Astrocyte (in vitro differentiated cells and primary cell): ENCODE measurements around the gene RNPS1. TPM values are rescaled to one million over a fixed set of nuclear protein-coding genes. Genes with fewer than 3 reads are reported as not detected.

Experiments used
- DNase-seq: peaks from one replicate; pipeline ENCODE4 v3.0.0-alpha.2; 2010; ENCODE audit warnings: low read depth
- FAIRE-seq: peaks from 2 replicates; lab custom pipeline; 2011; peaks lifted over from hg19 to GRCh38; lab: Jason Lieb, UNC
- H2AFZ ChIP-seq: 2 replicates; pipeline ENCODE4 v1.6.0; 2012; ENCODE audit warnings: low read depth, low read length, inconsistent platforms
- H3K27ac ChIP-seq: 2 replicates; pipeline ENCODE4 v1.5.1; 2011; ENCODE audit warnings: low read depth, low read length, inconsistent platforms
- H3K27me3 ChIP-seq: 2 replicates; pipeline ENCODE4 v1.6.0; 2011; ENCODE audit warnings: low read length, inconsistent platforms; ENCODE audit not compliant: insufficient read depth
- H3K36me3 ChIP-seq: 2 replicates; pipeline ENCODE4 v1.5.1; 2011; ENCODE audit warnings: low read length, inconsistent platforms; ENCODE audit not compliant: insufficient read depth
- H3K4me1 ChIP-seq: 2 replicates; pipeline ENCODE4 v1.5.1; 2011; ENCODE audit warnings: low read length, inconsistent platforms; ENCODE audit not compliant: insufficient read depth
- H3K4me2 ChIP-seq: 2 replicates; pipeline ENCODE4 v1.6.0; 2012; ENCODE audit warnings: low read length, inconsistent platforms
- H3K4me3 ChIP-seq: 2 replicates; pipeline ENCODE4 v1.5.1; 2011; ENCODE audit warnings: low read depth, mild to moderate bottlenecking, low read length, inconsistent platforms; ENCODE audit not compliant: insufficient read depth
- H3K79me2 ChIP-seq: 2 replicates; pipeline ENCODE4 v1.6.0; 2012; ENCODE audit warnings: mild to moderate bottlenecking, low read length, inconsistent platforms; ENCODE audit not compliant: insufficient read depth
- H3K9ac ChIP-seq: 2 replicates; pipeline ENCODE4 v1.6.0; 2012; ENCODE audit warnings: mild to moderate bottlenecking, low read length, inconsistent platforms
- H3K9me3 ChIP-seq: 2 replicates; pipeline ENCODE4 v1.5.1; 2012; ENCODE audit warnings: low read depth, mild to moderate bottlenecking, low read length, inconsistent platforms; ENCODE audit not compliant: insufficient read depth
- H4K20me1 ChIP-seq: 2 replicates; pipeline ENCODE4 v1.6.0; 2012; ENCODE audit warnings: low read length, inconsistent platforms; ENCODE audit not compliant: insufficient read depth
- H3K27ac Mint-ChIP-seq: one replicate; pipeline ENCODE4 v1.8.0; 2021; ENCODE audit warnings: mild to moderate bottlenecking, mixed read lengths; ENCODE audit not compliant: unreplicated experiment
- H3K27me3 Mint-ChIP-seq: one replicate; pipeline ENCODE4 v1.8.0; 2021; ENCODE audit warnings: low read depth, mixed read lengths; ENCODE audit not compliant: unreplicated experiment
- H3K36me3 Mint-ChIP-seq: one replicate; pipeline ENCODE4 v1.8.0; 2021; ENCODE audit warnings: low read depth, mixed read lengths; ENCODE audit not compliant: unreplicated experiment
- H3K4me1 Mint-ChIP-seq: one replicate; pipeline ENCODE4 v1.8.0; 2021; ENCODE audit warnings: low read depth, mixed read lengths; ENCODE audit not compliant: unreplicated experiment
- H3K4me3 Mint-ChIP-seq: one replicate; pipeline ENCODE4 v1.8.0; 2021; ENCODE audit warnings: mild to moderate bottlenecking, moderate library complexity, mixed read lengths; ENCODE audit not compliant: unreplicated experiment
- H3K9me3 Mint-ChIP-seq: one replicate; pipeline ENCODE4 v1.8.0; 2021; ENCODE audit warnings: mild to moderate bottlenecking, mixed read lengths; ENCODE audit not compliant: unreplicated experiment
- CTCF ChIP-seq: IDR thresholded peaks from 2 replicates; pipeline ENCODE4 v1.5.1; 2011; ENCODE audit warnings: low read depth, mild to moderate bottlenecking, inconsistent platforms, low read length, moderate library complexity; ENCODE audit not compliant: insufficient read depth
- EZH2 ChIP-seq: IDR thresholded peaks from 2 replicates; pipeline ENCODE4 v1.6.1; 2012; ENCODE audit warnings: mild to moderate bottlenecking, low read length, inconsistent platforms; ENCODE audit not compliant: insufficient read depth
- total RNA-seq: library from RNA; stranded (reverse); gene quantifications from 2 replicates; pipeline ENCODE4 v1.2.1, GENCODE V29; 2021

RNPS1 gene
- total RNA-seq, 1 donor from 2014 or later: 209 TPM

GRCh38 chr16:2229091-2229490, 38.8 kb downstream of the RNPS1 start:
- no peaks in the 10 kb centered on the region for H3K27me3 ChIP-seq
- Mint-ChIP-seq H3K36me3 (peaks cover 6% of the 10 kb centered on the region), H3K27me3 (no peaks in the 10 kb centered on the region), H3K9me3 (no peaks in the 10 kb centered on the region), H3K4me1 (peaks cover 7% of the 10 kb centered on the region), H3K27ac (no peak overlapping the region), H3K4me3 (no peak overlapping the region)
- FAIRE-seq (no peak), DNase-seq (no peak)
- peaks cover 9% of the 10 kb centered on the region for H3K4me1 ChIP-seq
- peaks cover 46% of the 10 kb centered on the region for H3K79me2 ChIP-seq
- TF ChIP-seq CTCF: no peak
- no peak for TF ChIP-seq EZH2
- no peak overlapping the region for H2AFZ ChIP-seq
- H3K9me3 ChIP-seq: no peaks in the 10 kb centered on the region
- no peak overlapping the region for H3K4me3 ChIP-seq
- no peak overlapping the region for H3K27ac ChIP-seq
- H3K9ac ChIP-seq: no peak overlapping the region
- no peak overlapping the region for H3K4me2 ChIP-seq
- H3K36me3 ChIP-seq: peaks cover 4% of the 10 kb centered on the region
- H4K20me1 ChIP-seq: peaks cover 72% of the 10 kb centered on the region

GRCh38 chr16:2228161-2228824, 39.6 kb downstream of the RNPS1 start:
- H3K79me2 ChIP-seq: peaks cover 53% of the 10 kb centered on the region
- no peaks in the 10 kb centered on the region for H3K9me3 ChIP-seq
- H3K36me3 ChIP-seq: peaks cover 4% of the 10 kb centered on the region
- no peaks in the 10 kb centered on the region for H3K27me3 ChIP-seq
- no peak for DNase-seq
- peaks cover 9% of the 10 kb centered on the region for H3K4me1 ChIP-seq
- H3K4me3 Mint-ChIP-seq: no peak overlapping the region
- H3K27ac Mint-ChIP-seq: no peak overlapping the region
- no peak for FAIRE-seq
- H3K4me2 ChIP-seq: no peak overlapping the region
- H3K27ac ChIP-seq: no peak overlapping the region
- TF ChIP-seq EZH2 (no peak), CTCF (no peak)
- H2AFZ ChIP-seq: no peak overlapping the region
- H3K4me3 ChIP-seq: no peak overlapping the region
- H3K27me3 Mint-ChIP-seq: no peaks in the 10 kb centered on the region
- H3K36me3 Mint-ChIP-seq: peaks cover 6% of the 10 kb centered on the region
- H3K9me3 Mint-ChIP-seq: no peaks in the 10 kb centered on the region
- H3K9ac ChIP-seq: no peak overlapping the region
- H4K20me1 ChIP-seq: peaks cover 75% of the 10 kb centered on the region
- H3K4me1 Mint-ChIP-seq: peaks cover 7% of the 10 kb centered on the region

- no peak for DNase-seq
- Mint-ChIP-seq H3K4me3 (no peak overlapping the region), H3K9me3 (no peaks in the 10 kb centered on the region), H3K4me1 (peaks cover 7% of the 10 kb centered on the region), H3K36me3 (peaks cover 6% of the 10 kb centered on the region), H3K27me3 (no peaks in the 10 kb centered on the region), H3K27ac (no peak overlapping the region)
- peaks cover 4% of the 10 kb centered on the region for H3K36me3 ChIP-seq
- no peak overlapping the region for H3K4me2 ChIP-seq
- no peak overlapping the region for H3K9ac ChIP-seq
- peaks cover 9% of the 10 kb centered on the region for H3K4me1 ChIP-seq
- no peak overlapping the region for H3K4me3 ChIP-seq
- FAIRE-seq: no peak
- H3K27ac ChIP-seq: no peak overlapping the region
- no peaks in the 10 kb centered on the region for H3K27me3 ChIP-seq
- no peak for TF ChIP-seq CTCF
- no peak for TF ChIP-seq EZH2
- H4K20me1 ChIP-seq: peaks cover 74% of the 10 kb centered on the region
- no peak overlapping the region for H2AFZ ChIP-seq
- no peaks in the 10 kb centered on the region for H3K9me3 ChIP-seq
- H3K79me2 ChIP-seq: peaks cover 53% of the 10 kb centered on the region
Observed at GRCh38 chr16:2226918-2227317, 41.0 kb downstream of the RNPS1 start.
